HG03139 (cell line): ENCODE measurements around the gene LEO1.

Experiments
- ATAC-seq: cut with Tn5 transposase; IDR thresholded peaks from one replicate; pipeline ENCODE4 v1.9.1; 2021; ENCODE audit not compliant: unreplicated experiment

The LEO1 gene

DNA sequence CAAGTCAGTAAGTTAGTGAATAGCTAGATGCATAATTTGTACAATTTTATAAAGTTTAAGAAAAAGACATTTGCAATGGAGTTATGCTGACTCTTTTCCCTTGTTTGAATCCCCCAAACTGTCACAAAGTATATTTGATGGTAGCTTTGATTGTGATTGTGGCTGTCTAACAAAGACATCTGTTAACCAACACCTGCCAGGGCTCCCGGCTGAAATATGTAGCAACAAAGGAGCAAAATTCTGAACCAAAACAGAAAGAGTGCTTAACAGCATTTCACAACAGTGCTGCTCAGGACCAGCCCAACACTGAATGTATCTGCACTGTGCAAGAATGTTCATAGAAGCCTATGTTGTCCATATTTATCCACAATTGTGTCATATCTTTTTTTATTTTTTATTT, 39.4 kb downstream of the LEO1 start:
- ATAC-seq, result no peak

GRCh38 chr15:51931638-51932037, 39.9 kb downstream of the LEO1 start:
- no peak for ATAC-seq

- no peak for ATAC-seq
Observed at GRCh38 chr15:51931016-51931415, 40.6 kb downstream of the LEO1 start.

DNA sequence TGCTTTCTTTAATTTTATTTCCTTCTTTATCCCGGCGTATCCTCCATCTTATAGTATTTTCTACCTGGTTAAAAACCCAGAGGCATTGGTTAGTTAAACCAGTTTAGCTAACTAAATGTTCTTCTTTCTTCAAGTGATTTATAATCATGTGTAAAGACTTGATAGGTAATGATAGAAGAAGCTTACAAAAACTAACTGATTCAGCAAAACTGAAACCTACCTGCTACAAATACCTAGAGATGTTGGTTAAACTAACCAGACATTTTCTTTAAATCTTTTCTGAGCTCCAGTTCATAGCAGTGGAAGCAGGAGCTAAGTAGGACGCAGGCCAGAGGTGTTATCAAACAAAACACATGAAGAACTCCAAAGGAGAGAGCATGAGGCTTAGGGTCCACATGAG, 44.8 kb downstream of the LEO1 start:
- no peak for ATAC-seq

GRCh38 chr15:51924156-51925068, 47.2 kb downstream of the LEO1 start:
- ATAC-seq, result no peak

DNA sequence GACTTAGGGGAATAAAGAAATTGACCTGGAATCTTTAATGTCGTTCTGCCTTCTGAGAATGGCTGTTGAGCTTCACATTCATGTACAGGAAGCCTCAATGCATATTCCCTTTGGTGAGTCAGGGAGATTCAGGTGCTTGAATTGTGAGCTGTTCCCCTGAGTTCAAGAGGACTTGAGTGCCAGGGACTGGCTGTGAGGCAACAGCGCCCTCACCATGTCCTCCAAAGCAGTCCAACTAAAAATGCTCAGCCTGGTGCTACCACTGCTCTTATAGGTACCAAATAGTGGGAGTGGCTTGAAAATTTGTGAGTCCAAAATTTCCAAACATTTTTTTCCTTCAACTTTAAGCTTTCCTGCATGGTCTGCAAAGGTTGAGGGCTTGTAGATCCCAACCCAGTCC, 54.1 kb downstream of the LEO1 start:
- no peak for ATAC-seq

DNA sequence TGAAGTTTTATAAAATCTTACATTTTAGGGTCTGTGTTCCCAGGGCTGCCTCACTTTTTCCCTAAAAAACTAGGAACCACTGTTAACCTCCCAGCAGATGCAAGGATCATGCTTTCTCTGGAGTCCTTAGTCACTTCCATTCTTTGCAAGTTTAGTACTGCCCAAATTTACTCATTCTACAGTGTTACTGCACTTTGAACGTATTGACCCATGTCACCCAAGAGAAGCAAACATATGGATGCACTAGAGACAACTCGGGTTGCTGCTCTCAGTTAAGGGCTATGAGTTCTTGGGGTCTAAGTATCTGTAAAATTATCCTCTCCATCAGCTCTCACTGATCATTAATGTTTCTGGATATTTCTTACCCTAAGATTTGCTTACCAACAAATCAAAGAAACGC, 59.0 kb downstream of the LEO1 start:
- ATAC-seq, result no peak

GRCh38 chr15:51909584-51909983, 62.0 kb downstream of the LEO1 start:
- no peak for ATAC-seq

- no peak for ATAC-seq
Observed at GRCh38 chr15:51908316-51908715, 63.3 kb downstream of the LEO1 start.

- no peak for ATAC-seq
Observed at GRCh38 chr15:51907136-51907862, 64.3 kb downstream of the LEO1 start.

DNA sequence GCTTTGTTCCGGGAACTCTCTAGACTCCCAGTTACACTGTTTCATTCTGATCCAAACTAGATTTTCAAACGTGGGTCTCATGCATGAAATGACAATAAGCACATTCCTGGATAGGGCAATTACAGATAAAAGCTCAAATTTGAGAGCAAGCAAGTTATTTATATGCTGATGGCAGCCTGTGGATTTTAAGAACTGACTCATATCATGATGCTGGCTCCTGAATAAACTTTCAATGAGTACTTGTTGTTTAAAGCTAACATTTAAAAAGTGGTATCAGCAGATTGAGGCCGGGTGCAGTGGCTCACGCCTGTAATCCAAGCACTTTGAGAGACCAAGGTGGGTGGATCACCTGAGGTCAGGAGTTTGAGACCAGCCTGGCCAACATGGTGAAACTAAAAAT, 66.6 kb downstream of the LEO1 start:
- no peak for ATAC-seq

GRCh38 chr15:51904421-51904820, 67.2 kb downstream of the LEO1 start:
- ATAC-seq, result no peak

DNA sequence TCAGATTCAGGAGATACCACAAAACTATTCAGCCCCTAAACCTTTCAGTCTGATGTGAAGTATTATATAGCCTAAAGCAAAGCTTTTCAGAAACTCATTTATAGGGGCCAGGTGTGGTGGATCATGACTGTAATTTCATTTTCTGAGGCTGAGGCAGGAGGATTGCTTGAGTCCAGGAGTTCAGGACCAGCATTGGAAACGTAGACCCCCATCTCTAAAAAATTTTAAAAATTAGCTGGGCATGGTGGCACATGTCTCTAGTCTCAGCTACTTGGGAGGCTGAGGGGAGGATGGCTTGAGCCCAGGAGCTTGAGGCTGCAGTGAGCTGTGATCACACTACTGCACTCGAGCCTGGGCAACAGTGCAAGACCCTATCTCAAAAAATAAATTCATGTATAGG, 82.1 kb downstream of the LEO1 start:
- ATAC-seq, result no peak

DNA sequence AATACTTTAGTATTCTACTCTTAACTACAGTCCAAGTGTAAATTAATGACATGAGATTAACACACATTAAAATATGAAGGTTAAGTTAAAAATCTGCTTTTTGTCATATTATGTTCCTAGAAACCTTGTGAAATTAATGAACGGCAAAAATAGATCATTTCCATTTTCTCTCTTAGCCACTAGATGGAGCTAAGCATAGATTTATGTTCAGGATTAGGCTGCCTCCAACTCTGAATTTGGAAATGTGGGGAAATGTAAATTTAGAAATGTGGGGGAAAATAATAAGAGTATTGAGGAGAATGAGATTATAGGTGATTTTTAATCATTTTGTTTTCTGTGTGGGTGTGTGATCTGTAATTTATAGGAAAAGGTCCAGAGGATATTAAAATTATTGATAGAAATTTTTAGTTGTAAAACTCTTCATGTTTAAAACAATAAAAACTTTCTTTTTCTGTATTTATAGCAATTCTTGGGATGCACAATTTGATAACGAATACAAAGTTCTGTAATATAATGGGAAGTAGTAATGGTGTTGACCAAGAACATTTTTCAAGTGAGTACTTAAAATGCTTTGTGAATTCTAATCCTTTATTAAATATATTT, 82.9 kb downstream of the LEO1 start:
- ATAC-seq, result no peak
